Epithelial cell of prostate (primary cell): Measurements from ENCODE around the gene ADAP2.
"Not testable (repeated sequence)": the region's sequence is repeated elsewhere in the genome, so short reads cannot be mapped to it uniquely, and the experiment has no call there.

Experiments
- DNase-seq: peaks from one replicate; pipeline ENCODE4 v3.0.0-alpha.2; 2011; ENCODE audit warnings: low read depth, low spot score
- H3K27ac ChIP-seq: fragments of 450-650 bp; 2 replicates; pipeline ENCODE4 v1.5.1; 2017; ENCODE audit warnings: mild to moderate bottlenecking

Gene ADAP2

DNA sequence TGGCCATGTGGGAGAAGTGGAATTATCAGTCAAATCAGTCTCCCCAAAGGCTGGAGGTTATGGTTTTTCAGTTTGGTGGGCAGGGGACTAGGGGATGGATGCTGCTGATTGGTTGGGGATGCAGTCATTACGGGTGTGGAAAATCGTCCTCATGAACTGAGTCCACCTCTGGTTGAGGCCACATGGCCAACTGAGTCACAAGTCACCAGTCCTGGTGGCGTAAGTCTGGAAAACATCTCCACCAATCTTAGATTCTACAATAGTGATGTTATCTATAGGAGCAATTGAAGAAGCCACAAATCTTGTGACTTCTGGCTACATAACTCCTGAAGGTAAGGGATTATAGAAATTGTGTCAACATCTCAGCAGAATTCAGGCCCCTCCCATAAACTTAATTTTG lies 43.9 kb downstream of the ADAP2 start:
- DNase-seq, result no peak
- no peak overlapping the region for H3K27ac ChIP-seq

DNA sequence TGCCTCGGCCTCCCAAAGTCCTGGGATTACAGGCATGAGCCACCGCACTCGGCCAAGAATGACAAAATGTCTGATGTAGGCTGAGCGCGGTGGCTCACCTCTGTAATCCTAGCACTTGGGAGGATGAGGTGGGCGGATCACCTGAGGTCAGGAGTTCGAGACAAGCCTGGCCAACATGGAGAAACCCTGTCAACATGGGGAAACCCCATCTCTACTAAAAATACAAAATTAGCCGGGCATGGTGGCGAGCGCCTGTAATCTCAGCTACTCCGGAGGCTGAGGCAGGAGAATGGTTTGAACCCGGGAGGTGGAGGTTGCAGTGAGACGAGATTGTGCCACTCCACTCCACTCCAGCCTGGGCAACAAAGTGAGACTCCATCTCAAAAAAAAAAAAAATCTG lies 46.2 kb downstream of the ADAP2 start:
- H3K27ac ChIP-seq, DNase-seq: not testable (repeated sequence)

DNA sequence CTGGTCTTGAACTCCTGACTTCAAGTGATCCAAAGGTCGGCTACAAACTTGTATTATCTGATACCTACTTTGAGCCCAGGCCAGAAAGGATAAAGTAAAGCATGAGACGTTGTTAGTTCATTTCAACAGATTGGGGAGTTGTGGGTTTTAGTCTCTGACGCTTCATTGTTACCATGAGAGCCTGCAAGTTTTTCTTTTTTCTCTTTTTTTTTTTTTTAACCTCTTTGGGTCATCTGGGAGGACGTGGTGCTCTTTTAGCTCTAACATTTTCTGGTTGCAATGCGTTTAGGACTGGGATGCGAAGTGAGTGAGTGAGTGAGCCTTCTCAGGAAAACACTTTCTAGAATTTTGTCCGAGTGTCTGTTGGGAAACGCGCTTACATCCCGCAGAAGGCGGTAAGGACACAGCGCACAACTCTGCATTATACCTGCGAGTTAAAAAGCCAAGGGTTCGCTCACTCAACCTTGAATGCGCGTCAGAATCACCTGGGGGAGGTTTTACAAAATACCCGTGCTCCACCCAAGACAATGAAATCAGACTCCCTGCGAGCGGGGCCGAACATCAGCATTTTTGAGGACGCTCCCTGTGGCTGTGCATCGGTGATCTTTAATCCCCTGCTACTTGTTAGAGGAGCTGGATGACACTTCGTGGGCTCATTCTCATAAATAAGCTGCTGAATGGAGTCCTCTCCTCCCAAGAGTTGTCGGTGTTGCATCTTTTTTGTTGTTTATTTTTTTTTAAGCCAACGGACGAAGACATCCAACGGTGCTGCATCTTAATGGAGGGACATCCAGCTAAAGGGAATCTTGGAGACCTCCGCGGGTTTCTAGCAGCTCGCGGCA lies 48.5 kb downstream of the ADAP2 start:
- H3K27ac ChIP-seq, result peak overlapping the region; percentile 95
- DNase-seq, result no peak

DNA sequence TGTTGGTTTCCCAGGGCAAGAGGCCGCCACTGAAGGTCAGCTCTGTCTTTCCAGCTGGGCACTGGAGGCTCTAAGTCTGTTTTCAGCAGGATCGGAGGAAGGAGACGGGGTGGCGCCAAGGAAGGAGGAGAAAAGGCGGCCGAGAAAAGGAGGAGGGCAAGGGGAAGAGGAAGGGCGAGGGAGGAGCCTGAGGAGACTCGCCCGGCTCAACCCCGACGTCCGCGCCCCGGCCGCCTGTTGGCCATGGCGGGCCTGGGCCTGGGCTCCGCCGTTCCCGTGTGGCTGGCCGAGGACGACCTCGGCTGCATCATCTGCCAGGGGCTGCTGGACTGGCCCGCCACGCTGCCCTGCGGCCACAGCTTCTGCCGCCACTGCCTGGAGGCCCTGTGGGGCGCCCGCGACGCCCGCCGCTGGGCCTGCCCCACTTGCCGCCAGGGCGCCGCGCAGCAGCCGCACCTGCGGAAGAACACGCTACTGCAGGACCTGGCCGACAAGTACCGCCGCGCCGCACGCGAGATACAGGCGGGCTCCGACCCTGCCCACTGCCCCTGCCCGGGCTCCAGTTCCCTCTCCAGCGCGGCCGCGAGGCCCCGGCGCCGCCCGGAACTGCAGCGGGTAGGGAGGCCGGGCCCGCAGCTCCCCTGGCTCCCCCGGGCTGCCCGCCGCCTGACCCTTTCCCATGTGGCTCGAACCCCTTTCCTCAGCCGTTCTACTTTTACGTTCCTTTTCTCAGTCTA lies 49.3 kb downstream of the ADAP2 start, which contains the start of gene RNF135:
TSS of gene RNF135 (plus strand) at position 209 of the 737 bp plus-strand sequence. CDS start at position 244, 35 bp downstream.
- no peak for DNase-seq
- H3K27ac ChIP-seq, result peak within 1 kb of the TSS; percentile 95

DNA sequence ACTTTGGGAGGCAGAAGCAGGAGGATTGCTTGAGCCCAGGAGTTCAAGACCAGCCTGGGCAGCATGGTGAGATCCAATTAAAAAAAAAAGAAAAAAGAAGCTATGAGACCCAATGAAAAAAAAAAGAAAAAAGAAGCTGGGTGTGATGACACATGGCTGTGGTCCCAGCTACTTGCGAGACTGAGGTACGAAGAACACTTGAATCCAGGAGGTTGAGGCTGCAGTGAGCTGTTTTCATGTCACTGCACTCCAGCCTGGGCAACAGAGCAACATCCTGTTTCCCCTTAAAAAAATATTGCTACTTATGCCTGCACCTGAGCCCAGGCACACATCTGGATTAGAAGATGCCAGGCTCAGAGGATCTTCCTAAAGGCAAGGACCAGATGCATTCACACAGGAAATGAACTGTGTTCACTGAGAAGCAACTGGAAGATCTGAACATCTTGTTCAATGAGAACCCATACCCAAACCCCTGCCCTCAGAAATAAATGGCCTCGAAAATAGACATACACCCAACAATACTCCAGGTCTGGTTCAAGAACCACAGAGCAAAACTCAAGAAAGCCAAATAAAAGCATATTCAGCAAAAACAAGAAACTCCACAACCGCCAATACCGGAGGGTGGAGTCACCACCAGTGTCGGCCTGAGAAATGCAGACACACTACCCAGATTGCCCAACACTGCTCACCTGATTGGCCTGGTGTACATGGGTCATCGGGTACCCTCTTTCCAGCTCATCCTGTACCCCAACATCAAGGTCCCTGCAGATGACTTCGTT lies 53.5 kb downstream of the ADAP2 start:
- no peak for DNase-seq
- H3K27ac ChIP-seq, result no peak overlapping the region

DNA sequence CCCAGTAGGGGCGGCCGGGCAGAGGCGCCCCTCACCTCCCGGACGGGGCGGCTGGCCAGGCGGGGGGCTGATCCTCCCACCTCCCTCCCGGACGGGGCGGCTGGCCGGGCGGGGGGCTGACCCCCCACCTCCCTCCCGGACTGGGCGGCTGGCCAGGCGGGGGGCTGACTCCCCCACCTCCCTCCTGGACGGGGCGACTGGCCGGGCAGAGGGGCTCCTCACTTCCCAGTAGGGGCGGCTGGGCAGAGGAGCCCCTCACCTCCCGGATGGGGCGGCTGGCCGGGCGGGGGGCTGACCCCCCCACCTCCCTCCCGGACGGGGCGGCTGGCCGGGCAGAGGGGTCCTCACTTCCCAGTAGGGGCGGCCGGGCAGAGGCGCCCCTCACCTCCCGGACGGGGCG lies 58.2 kb downstream of the ADAP2 start:
- not testable (repeated sequence) for H3K27ac ChIP-seq, DNase-seq

DNA sequence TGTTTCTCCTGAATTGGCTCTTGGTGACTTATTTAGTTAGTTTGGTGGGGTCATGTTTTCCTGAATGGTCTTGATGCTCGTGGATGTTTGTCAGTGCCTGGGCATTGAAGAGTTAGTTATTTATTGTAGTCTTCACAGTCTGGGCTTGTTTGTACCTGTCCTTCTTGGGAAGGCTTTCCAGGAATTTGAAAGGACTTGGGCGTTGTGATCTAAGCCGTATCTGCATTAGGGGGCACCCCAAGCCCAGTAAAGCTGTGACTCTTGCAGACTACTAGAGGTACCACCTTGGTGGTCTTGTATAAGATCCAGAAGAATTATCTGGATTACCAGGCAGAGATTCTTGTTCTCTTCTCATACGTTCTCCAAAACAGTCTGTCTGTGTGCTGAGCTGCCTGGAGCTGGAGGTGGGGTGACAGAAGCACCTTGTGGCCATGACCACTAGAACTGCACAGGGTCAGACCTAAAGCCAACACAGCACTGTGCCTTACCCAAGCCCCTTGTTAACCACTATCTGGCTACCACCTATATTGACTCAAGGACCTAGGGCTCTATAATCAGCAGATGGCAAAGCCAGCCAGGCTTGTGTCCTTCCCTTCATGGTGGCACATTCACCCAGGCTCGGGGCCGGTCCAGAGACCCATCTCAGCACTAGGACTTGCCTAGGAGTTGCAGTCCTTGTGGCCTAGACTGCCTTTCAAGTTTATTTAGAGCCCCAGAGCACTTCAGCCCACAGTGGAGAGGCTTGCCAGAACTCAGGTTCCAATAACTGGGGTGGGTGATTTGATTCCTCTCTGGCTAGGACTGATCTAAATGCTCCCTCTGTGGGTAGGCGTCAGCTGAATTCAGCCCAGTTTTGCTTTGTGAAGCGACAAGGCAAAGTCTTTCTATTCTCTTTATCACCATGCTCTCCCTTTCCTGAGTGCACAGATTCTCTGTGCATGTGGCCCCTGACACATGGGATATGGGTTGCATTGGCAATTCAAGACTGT lies 60.1 kb downstream of the ADAP2 start:
- no peak for DNase-seq
- no peak overlapping the region for H3K27ac ChIP-seq

DNA sequence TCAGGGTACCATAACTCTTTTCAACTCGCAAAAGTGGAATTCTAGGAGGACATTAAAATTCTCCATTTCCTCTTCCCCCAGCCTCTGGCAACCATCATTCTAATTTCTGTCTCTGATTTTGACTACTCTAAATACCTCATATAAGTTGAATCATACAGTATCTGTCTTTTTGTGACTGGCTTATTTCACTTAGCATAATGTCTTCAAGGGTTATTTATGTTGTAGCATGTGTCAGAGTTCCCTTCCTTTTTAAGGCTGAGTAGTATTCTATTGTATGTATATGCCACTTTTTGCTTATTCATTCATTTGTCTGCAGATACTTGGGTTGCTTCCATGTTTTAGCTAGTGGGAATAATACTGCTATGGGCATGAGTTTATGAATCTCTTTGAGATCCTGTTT lies 61.1 kb downstream of the ADAP2 start:
- DNase-seq, result no peak

DNA sequence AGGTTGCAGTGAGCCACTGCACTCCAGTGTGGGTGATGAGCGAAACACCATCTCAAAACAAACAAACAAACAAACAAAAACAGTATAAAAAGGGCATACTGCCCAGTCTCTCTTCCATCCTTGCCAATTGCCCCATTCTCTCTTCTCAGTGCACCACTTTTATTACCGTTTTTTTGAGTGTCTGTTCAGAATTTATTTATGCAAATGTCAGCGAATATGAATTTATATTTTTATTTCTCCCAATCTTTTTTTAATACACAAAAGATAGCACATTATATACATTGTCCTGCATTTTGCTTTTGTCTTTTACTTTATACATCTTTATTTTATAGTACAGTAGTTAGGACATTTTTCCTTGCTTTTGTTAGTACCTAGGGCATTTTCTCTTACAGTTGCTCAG lies 68.7 kb downstream of the ADAP2 start:
- no peak overlapping the region for H3K27ac ChIP-seq
- no peak for DNase-seq

More for the DNA sequence above, 61.1 kb downstream of the ADAP2 start:
- H3K27ac ChIP-seq, result no peak overlapping the region

DNA sequence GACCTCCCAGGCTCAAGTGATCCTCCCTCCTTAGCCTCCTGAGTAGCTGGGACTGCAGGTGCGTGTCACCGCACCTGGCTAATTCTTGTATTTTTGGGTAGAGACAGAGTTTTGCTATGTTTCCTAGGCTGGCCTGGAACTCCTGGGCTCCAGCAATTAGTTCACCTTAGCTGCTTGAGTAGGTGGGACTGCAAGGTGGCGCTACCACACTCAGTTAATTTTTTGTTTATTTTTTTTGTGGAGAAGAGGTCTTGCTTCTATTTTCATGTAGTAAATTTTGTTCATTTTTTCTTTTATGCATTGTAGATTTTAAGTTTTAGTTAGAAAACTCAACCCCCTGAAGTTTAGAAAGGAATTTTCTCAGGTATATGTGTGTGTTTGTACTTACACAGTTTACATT lies 70.8 kb downstream of the ADAP2 start:
- no peak overlapping the region for H3K27ac ChIP-seq
- no peak for DNase-seq

DNA sequence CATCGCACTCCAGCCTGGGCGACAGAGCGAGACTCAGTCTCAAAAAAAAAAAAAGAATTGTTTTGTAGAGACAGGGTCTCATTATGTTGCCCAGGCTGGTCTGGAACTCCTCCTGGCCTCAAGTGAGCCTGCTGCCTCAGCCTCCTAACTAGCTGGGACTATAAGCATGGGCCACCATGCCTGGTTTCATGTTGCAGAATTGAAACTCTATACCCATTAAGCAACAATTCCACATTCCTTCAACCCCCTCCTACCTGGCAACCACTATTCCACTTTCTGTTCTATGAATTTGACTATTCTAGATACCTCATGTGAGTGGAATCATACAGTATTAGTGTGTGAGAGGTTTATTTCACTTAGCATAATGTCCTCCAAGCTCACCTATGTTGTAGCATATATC lies 73.6 kb downstream of the ADAP2 start:
- H3K27ac ChIP-seq, result no peak overlapping the region
- DNase-seq, result no peak

DNA sequence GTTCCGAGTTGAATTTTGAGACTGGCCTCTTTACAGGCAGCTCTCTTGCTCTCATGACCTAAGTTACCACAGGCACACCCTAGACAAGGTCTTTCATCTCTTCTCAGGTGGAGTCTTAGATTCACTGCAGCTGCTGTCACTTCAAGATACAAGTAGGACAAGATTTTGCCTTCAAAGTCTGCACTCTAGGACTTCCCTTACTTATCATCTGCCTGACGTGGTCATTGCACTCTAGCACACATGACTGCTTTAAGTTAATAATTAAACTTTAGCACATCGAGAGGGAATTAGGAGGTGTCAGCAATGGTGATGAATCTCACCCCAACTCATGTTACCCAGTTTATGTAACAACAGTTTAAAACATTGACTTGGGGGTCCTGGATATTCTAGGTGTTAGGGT lies 74.7 kb downstream of the ADAP2 start:
- DNase-seq, result no peak
- H3K27ac ChIP-seq, result no peak overlapping the region

DNA sequence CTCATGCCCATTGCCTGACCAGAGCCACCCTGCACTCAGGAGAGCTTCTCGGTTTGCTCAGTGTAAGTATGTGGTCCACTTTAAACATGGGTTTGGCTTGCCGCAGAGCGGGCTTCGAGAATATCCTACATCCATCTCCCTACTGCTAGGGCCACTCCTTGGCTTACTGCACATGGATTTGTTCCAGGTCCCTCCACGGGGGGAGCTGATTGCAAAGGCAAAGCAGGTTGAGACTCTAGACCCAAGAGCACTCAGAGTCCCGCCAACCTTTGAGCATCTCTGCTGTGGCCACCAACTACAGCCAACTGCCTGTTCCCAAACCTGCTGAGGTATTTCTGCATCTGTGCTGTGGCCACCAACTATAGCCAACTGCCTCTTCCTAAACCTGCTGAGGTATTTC lies 75.5 kb downstream of the ADAP2 start:
- H3K27ac ChIP-seq, result no peak overlapping the region
- no peak for DNase-seq

DNA sequence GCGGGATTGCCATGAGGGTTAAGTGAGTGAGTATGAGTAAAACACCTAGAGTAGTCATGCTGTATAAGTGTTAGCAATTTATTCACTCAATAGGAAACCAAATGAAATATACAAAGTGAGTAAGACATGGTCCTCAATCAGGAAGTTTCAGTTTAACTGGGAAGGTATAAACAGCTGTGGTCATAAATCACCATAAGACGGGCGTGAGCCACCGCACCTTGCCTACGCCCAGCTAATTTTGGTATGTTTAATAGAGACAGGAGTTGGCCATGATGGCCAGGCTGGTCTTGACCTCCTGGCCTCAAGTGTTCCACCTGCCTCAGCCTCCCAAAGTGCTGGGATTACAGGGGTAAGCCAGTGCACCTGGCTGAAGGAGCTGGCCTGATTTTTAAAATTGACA lies 76.1 kb downstream of the ADAP2 start:
- no peak for DNase-seq
- H3K27ac ChIP-seq, result no peak overlapping the region

DNA sequence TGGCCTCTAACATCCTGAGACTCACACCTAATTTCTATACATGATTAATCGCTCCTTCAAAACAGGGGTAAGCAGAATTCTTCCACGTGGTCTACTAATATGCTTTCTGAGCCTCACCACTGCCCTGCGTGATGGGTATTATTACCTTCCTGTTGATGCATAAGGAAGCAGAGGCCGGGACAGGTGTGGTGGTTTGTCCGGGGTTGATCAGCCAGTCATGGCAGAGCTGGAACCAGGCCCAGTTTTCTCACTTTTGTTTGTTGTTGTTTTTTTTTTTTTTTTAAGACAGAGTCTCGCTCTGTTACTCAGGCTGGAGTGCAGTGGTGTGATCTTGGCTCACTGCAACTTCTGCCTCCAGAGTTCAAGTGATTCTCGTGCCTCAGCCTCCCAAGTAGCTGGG lies 80.3 kb downstream of the ADAP2 start:
- DNase-seq, result peak; percentile 12
- H3K27ac ChIP-seq, result no peak overlapping the region

DNA sequence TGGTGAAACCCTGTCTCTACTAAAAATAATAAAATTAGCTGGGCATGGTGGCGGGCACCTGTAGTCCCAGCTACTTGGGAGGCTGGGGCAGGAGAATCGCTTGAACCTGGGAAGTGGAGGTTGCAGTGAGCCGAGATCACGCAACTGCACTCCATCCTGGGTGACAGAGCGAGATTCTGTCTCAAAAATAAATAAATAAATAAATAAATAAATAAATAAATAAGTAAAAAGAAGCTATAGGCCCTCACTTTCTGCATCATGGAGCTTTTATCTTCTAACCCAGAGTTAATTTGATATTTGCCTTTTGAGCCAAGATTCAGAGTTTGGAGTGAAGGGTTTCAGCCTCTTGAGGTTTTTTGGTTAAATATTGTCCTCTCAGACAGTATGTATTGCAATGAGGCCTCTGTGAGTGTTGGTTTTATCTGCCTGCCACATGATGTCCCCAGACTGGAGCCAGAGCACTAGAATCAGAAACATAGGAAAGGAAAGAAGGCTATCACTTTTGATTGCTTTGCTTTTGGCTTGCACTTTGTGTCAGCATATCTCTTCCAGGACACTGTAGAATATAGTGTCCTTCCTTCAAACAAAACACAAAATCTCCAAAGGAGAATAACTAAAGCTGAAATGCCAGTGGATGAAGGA lies 81.6 kb downstream of the ADAP2 start:
- no peak overlapping the region for H3K27ac ChIP-seq
- DNase-seq, result no peak

DNA sequence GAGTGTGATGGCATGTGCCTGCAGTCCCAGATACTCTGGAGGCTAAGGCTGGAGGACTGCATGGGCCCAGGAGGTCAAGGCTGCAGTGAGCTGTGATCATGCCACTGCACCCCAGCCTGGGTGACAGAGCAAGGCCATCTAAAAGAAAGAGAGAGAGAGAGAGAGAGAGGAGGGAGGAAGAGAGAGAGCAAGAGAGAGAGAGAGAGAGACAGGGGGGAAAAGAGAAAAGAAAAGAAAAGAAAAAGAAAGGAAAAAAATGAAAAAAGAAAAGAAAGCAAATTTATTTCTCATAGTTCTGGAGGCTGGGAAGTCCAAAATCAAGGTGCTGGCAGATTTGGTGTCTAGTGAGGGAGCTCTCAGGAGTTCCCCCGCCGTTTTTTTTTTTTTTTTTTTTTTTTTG lies 82.4 kb downstream of the ADAP2 start:
- no peak for DNase-seq
- no peak overlapping the region for H3K27ac ChIP-seq

DNA sequence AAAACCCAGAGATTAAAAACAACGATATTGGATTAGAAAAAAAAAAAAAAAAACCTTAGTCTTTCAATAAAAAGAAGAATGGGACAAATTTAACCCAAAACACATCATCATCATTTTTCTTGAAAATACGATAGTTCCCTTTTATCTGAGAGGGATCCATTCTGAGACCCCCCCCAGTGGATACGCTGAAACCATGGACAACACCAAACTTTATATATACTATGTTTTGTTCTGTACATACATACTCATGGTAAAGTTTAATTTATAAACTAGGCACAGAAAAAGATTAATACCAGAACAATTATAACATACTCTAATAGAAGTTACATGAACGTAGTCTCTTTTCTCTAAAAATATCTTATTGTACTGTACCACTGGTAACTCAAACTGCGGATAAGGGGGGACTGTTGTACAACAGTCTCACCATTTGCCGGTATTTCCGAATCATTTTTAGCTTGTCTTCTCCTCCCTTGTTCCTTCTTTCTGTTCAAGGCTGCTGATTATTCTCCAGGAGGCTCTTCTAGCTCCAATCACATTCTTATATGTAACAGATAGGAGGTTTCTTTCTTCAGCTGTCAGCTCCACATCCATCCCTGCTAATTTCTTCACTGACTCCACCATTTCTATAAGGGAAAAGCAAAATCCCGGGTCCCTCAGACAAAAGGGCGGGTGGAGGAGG lies 86.1 kb downstream of the ADAP2 start:
- H3K27ac ChIP-seq, result peak overlapping the region; percentile 38
- no peak for DNase-seq
